Fibroblast of mammary gland (primary cell): Measurements from ENCODE around the gene SZT2.

Source experiments
- DNase-seq: peaks from one replicate; pipeline ENCODE4 v3.0.0-alpha.2; 2010; ENCODE audit warnings: low read depth
- H3K4me3 ChIP-seq: 2 replicates; pipeline ENCODE4 v1.5.1; 2011; ENCODE audit warnings: low read depth, mild to moderate bottlenecking, low read length, moderate library complexity; ENCODE audit not compliant: control insufficient read depth
- TF ChIP-seq, protein P1 (sequence below): conservative IDR thresholded peaks from 2 replicates; pipeline ENCODE4 v1.5.1; 2011; ENCODE audit warnings: low read depth, low read length, inconsistent platforms; ENCODE audit not compliant: control insufficient read depth, insufficient read depth

Gene SZT2

DNA sequence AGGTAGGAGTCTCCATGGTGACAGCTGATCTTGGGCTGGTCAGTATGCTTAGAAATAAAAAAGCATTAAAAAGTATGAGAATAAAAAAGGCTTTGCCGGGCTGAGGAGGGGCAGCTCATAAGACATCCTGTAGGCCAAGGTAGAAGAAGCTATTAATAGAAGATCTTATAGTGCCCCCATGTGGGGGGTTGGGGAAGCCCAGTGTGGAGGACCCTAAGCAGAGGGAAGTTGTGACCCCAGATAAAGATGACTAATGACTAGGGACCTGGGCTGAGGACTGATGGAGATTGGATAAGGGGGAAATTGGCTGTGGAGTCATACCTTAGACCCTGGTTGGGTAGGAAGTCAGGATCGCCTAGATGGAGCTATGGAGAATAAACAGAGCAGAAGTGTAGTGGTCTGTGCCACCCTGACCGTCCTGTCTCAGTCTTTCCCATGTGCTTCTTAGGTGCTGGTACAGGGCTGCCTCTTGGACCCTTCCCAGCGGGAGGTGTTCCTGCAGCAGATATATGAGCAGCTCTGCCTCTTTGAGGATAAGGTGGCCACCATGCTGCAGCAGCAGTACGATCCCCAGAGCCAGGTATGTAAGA, 25.0 kb downstream of the SZT2 start:
- DNase-seq, result peak; percentile 60
- TF ChIP-seq, protein P1, sequence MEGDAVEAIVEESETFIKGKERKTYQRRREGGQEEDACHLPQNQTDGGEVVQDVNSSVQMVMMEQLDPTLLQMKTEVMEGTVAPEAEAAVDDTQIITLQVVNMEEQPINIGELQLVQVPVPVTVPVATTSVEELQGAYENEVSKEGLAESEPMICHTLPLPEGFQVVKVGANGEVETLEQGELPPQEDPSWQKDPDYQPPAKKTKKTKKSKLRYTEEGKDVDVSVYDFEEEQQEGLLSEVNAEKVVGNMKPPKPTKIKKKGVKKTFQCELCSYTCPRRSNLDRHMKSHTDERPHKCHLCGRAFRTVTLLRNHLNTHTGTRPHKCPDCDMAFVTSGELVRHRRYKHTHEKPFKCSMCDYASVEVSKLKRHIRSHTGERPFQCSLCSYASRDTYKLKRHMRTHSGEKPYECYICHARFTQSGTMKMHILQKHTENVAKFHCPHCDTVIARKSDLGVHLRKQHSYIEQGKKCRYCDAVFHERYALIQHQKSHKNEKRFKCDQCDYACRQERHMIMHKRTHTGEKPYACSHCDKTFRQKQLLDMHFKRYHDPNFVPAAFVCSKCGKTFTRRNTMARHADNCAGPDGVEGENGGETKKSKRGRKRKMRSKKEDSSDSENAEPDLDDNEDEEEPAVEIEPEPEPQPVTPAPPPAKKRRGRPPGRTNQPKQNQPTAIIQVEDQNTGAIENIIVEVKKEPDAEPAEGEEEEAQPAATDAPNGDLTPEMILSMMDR, result peak; percentile 56
- no peak overlapping the region for H3K4me3 ChIP-seq

DNA sequence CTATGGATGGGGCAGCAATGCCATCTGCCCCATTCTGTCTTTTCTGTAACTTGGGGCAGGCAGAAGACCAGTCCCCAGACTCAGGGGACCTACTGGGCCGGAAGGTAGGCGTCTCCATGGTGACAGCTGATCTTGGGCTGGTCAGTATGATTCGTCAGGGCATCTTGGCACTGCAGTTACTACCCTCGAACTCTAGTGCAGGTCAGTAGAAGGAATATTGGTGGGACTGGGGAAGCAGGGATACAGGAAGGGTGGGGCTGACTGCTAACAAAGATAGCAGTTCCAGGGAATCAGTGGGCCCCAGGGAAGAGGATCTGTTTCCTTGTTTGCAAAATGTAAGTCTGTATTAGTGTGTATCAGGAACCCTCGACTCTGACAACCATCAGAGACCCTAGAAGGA, 26.2 kb downstream of the SZT2 start:
- H3K4me3 ChIP-seq, result no peak overlapping the region
- no peak for DNase-seq

DNA sequence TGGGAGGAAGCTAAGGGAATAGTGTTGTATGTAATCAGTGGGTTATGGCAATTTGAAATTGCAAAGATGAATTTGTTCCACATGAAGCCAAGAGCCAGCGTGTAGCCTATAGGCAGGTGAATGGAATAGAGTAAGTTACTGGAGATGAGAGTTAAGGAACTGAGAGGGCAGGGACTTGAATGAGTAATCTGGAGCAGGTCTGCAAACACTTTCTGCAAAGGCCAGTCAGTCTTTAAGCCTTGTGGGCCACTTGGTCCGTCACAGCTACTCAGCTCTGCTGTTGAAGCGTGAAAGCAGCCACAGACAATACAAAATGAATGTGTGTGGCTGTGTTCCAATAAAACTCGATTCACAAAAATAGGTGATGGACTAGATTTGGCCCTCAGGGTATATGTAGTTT, 29.2 kb downstream of the SZT2 start:
- TF ChIP-seq, protein P1, result no peak
- no peak for DNase-seq
- no peak overlapping the region for H3K4me3 ChIP-seq

More for the DNA sequence above, 26.2 kb downstream of the SZT2 start:
- TF ChIP-seq, protein P1, result no peak

DNA sequence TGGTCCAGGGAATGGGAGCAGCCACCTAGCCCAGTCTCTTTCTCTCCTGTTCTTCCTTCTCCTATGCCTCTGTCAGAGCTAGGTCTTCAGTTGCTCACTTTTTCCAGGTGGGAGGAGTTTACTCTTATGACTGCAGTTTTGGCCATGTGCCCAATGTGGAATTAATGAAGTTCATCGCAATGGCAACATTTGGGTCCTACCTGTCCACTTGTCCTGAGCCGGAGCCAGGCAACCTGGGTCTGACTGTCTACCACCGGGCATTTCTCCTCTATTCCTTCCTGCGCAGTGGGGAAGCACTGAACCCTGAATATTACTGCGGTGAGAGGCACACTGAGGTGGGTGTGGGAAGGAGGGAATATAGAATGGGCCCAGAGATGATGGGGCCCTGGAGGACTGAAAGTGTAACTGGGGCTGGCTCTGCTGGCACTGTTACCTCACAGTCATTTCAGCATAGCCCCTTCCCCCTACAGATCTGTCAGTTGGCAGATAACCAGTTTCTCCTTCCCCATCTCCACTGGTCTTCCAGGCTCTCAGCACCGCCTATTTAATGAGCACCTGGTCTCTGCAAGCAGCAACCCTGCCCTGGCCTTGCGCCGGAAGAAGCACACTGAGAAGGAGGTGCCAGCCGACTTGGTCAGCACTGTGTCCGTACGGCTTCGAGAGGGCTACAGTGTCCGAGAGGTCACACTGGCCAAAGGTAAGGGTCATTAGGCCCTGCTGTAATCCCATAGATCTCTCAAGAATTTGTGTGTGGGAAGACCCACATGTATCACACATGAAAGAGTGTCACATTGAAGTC, 30.1 kb downstream of the SZT2 start:
- no peak overlapping the region for H3K4me3 ChIP-seq

DNA sequence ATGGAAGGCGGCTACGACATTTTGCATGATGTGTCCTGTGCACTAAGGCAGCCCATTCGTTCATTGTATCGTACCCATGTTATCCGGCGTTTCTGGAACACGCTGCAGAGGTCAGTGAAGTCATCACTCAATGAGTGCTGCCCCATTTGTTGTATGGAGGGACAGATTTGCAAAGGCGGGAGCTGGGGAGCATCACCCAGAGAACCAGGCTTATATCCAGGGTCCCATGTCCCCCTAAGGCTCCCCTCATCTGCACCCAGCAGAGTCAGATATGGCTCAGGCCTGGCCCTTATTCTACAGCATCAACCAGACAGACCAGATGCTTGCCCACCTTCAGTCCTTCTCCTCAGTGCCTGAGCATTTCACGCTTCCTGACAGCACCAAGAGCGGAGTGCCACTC, 31.2 kb downstream of the SZT2 start:
- DNase-seq, result no peak
- H3K4me3 ChIP-seq, result no peak overlapping the region

More for the DNA sequence above, 30.1 kb downstream of the SZT2 start:
- TF ChIP-seq, protein P1, result no peak
- DNase-seq, result no peak

DNA sequence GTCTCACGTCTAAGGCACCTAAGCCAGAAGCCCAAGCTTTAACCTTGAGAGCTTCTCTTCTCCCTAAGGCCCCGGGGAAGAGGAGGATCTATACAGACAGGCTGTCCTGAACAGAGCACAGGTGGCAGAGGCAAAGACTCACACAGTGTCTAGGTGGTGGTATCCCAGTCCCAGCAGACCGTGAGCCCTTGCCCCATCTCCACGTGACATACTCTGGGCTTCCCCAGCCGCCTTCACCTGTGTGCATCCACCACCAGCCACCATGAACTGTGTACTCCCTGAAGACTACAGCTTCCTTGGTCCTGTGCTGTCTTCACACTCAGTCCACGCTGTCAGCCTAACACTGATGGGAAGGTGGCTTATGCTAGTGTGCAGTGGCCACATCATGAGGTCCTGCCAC, 31.7 kb downstream of the SZT2 start:
- TF ChIP-seq, protein P1, result no peak
- no peak overlapping the region for H3K4me3 ChIP-seq
- no peak for DNase-seq

More for the DNA sequence above, 31.2 kb downstream of the SZT2 start:
- TF ChIP-seq, protein P1, result no peak
